Fibroblast of skin of scalp (primary cell): ENCODE results near the gene CABP1.

Source experiments
- DNase-seq: peaks from one replicate; pipeline ENCODE4 v3.0.0-alpha.2; 2013

CABP1 gene

GRCh38 chr12:120696626-120697025, 56.2 kb downstream of the CABP1 start:
- no peak for DNase-seq

- DNase-seq, result no peak
Measured at GRCh38 chr12:120697344-120697743, 56.9 kb downstream of the CABP1 start.

GRCh38 chr12:120698665-120699064, 58.2 kb downstream of the CABP1 start:
- no peak for DNase-seq

GRCh38 chr12:120699553-120699952, 59.1 kb downstream of the CABP1 start:
- DNase-seq, result no peak

GRCh38 chr12:120700886-120701285, 60.5 kb downstream of the CABP1 start:
- no peak for DNase-seq

GRCh38 chr12:120702637-120703036, 62.2 kb downstream of the CABP1 start:
- DNase-seq, result no peak

GRCh38 chr12:120703311-120703942, 63.0 kb downstream of the CABP1 start:
- DNase-seq, result no peak

- DNase-seq, result no peak
Measured at GRCh38 chr12:120705618-120706017, 65.2 kb downstream of the CABP1 start.

- no peak for DNase-seq
Measured at GRCh38 chr12:120706029-120706428, 65.6 kb downstream of the CABP1 start.

- no peak for DNase-seq
Measured at GRCh38 chr12:120708651-120709050, 68.2 kb downstream of the CABP1 start.

- peak; percentile 60 for DNase-seq
Measured at GRCh38 chr12:120710031-120710804, 69.8 kb downstream of the CABP1 start, which contains the start of gene UNC119B. UNC119B (plus strand) TSS chr12:120710458; CDS start chr12:120710475, 17 bp downstream.

GRCh38 chr12:120710805-120711296, 70.4 kb downstream of the CABP1 start:
- no peak for DNase-seq

GRCh38 chr12:120711411-120711810, 71.0 kb downstream of the CABP1 start:
- DNase-seq, result no peak

- no peak for DNase-seq
Measured at GRCh38 chr12:120712610-120713009, 72.2 kb downstream of the CABP1 start.

GRCh38 chr12:120713861-120714482, 73.5 kb downstream of the CABP1 start:
- peak; percentile 82 for DNase-seq
